Adrenal gland (tissue), 5 donors: ENCODE results near the gene FYN.

Experiments used
- POLR2A ChIP-seq, 2 donors: fragments of 450-650 bp; IDR thresholded peaks; one replicate each; pipeline ENCODE4 v1.6.1; 2017; ENCODE audit warnings: antibody characterized with exemption in 2 of 2, mild to moderate bottlenecking in 2 of 2, moderate library complexity in 1 of 2
- TF ChIP-seq, protein P1 (sequence below), 6 experiments: fragments of 450-650 bp in 4 of 6; fragments of 200-600 bp in 2 of 6; sonication (generic) in 1 of 6; IDR thresholded peaks; 1 replicate in 5 of 6; 2 replicates in 1 of 6; pipeline versions ENCODE4 v1.5.1 to v1.8.0; 2016 to 2021; ENCODE audit warnings: antibody characterized with exemption in 6 of 6, mild to moderate bottlenecking in 2 of 6, moderate library complexity in 1 of 6
- donor health status: DM: no; HTN: no; CAD: no.

DNA sequence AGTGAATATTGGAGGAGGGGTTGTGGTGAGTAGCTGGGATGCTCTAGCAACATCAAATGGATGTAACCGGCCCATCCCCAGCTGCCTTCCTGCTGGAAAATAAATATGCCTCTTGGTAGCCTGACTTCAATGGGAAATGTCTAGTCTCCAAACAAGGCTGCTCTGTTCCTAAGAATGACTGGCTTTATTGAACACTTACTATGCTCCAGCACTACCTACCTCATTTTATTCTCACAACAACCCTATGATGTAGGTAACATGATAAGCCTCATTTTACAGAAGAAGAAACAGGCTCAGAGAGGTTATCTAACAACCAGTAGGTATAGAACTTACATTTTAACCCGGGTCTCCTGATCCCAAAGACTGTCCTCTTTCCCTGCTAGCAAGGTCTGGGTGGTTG lies 93.6 kb downstream of the FYN start:
- TF ChIP-seq, protein P1, sequence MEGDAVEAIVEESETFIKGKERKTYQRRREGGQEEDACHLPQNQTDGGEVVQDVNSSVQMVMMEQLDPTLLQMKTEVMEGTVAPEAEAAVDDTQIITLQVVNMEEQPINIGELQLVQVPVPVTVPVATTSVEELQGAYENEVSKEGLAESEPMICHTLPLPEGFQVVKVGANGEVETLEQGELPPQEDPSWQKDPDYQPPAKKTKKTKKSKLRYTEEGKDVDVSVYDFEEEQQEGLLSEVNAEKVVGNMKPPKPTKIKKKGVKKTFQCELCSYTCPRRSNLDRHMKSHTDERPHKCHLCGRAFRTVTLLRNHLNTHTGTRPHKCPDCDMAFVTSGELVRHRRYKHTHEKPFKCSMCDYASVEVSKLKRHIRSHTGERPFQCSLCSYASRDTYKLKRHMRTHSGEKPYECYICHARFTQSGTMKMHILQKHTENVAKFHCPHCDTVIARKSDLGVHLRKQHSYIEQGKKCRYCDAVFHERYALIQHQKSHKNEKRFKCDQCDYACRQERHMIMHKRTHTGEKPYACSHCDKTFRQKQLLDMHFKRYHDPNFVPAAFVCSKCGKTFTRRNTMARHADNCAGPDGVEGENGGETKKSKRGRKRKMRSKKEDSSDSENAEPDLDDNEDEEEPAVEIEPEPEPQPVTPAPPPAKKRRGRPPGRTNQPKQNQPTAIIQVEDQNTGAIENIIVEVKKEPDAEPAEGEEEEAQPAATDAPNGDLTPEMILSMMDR (IDR thresholded peaks at IDR 0.05) = no peak
- TF ChIP-seq POLR2A (IDR thresholded peaks at IDR 0.05) = no peak
